SIG-M5 treated with dmso at 0.1 percent for 504 hours (cell line): ENCODE data around the gene PRDM16.

Experiments
- DNase-seq: peaks from one replicate; lab custom pipeline; 2025; ENCODE audit not compliant: unreplicated experiment; lab: John Stamatoyannopoulos, UW

PRDM16 gene

GRCh38 chr1:3176028-3176427, 107.0 kb downstream of the PRDM16 start:
- no peak for DNase-seq

- DNase-seq = no peak
Measured at GRCh38 chr1:3176820-3177219, 107.8 kb downstream of the PRDM16 start.

- no peak for DNase-seq
Measured at GRCh38 chr1:3178279-3178678, 109.3 kb downstream of the PRDM16 start.

GRCh38 chr1:3179471-3179870, 110.5 kb downstream of the PRDM16 start:
- DNase-seq = no peak

- no peak for DNase-seq
Measured at GRCh38 chr1:3180915-3181314, 111.9 kb downstream of the PRDM16 start.

- no peak for DNase-seq
Measured at GRCh38 chr1:3181956-3182355, 113.0 kb downstream of the PRDM16 start.

GRCh38 chr1:3183411-3183810, 114.4 kb downstream of the PRDM16 start:
- no peak for DNase-seq

- DNase-seq = no peak
Measured at GRCh38 chr1:3183813-3184212, 114.8 kb downstream of the PRDM16 start.

- no peak for DNase-seq
Measured at GRCh38 chr1:3184666-3185065, 115.7 kb downstream of the PRDM16 start.

- no peak for DNase-seq
Measured at GRCh38 chr1:3185896-3186525, 117.0 kb downstream of the PRDM16 start.

- DNase-seq = peak; percentile 12
Measured at GRCh38 chr1:3186526-3186921, 117.5 kb downstream of the PRDM16 start.

GRCh38 chr1:3187415-3188149, 118.6 kb downstream of the PRDM16 start:
- DNase-seq = no peak

- DNase-seq = no peak
Measured at GRCh38 chr1:3188150-3188971, 119.4 kb downstream of the PRDM16 start.

GRCh38 chr1:3190256-3191041, 121.4 kb downstream of the PRDM16 start:
- DNase-seq = no peak

GRCh38 chr1:3192361-3192760, 123.4 kb downstream of the PRDM16 start:
- DNase-seq = no peak

- no peak for DNase-seq
Measured at GRCh38 chr1:3192825-3193224, 123.8 kb downstream of the PRDM16 start.

GRCh38 chr1:3193811-3194210, 124.8 kb downstream of the PRDM16 start:
- no peak for DNase-seq

- no peak for DNase-seq
Measured at GRCh38 chr1:3194760-3195479, 125.9 kb downstream of the PRDM16 start.

GRCh38 chr1:3195480-3195815, 126.4 kb downstream of the PRDM16 start:
- no peak for DNase-seq

GRCh38 chr1:3195966-3196515, 127.0 kb downstream of the PRDM16 start:
- DNase-seq = no peak
